DOHH2 (cell line): ENCODE data around the gene BRCA1.

Source experiments
- CTCF ChIP-seq: fragments of 200-600 bp; sonication (generic); IDR thresholded peaks from one replicate; pipeline ENCODE4 v1.5.1; 2014; ENCODE audit warnings: antibody characterized with exemption, mild to moderate bottlenecking, low read depth, low read length; ENCODE audit not compliant: poor library complexity, severe bottlenecking
- EZH2phosphoT487 ChIP-seq: fragments of 200-600 bp; sonication (generic); IDR thresholded peaks from 2 replicates; pipeline ENCODE4 v1.6.1; 2017; ENCODE audit warnings: borderline replicate concordance, mild to moderate bottlenecking, antibody characterized with exemption, low read length, moderate library complexity, mixed read lengths

DNA sequence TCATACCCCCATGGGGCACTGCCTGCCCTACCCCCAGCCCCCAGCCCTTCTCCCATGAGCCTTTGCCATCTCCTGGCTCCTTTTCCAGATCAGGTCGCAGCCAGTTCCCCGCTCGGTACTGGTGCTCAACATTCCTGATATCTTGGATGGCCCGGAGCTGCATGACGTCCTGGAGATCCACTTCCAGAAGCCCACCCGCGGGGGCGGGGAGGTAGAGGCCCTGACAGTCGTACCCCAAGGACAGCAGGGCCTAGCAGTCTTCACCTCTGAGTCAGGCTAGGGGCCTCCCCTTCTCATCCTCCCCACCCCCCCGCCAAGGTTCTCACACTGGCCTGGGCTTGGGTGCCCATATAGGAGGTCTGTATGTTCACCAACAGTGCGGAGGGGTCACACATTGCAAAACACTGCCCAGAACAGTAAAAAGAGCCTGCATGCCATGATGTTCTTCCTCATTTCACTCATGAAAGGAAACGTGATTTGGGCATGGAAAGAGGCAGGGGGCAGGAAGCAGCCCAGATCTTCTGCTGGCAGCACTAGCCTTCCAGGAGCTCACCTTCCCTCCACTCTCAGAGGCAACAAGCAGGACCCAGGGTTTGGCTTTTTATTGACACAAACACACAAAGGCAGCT, 111.0 kb downstream of the BRCA1 start:
- TF ChIP-seq CTCF: no peak
- TF ChIP-seq EZH2phosphoT487: no peak
